T-helper 17 cell (primary cell): Measurements from ENCODE around the gene STX16. TPM values are rescaled to one million over a fixed set of nuclear protein-coding genes. Genes with fewer than 3 reads are reported as not detected.
"Not testable (repeated sequence)": the region's sequence is repeated elsewhere in the genome, so short reads cannot be mapped to it uniquely, and the experiment has no call there.

Experiments used
- ATAC-seq: fragments of 150-1000 bp; cut with Tn5 transposase; 2 replicates; pipeline ENCODE4 v1.10.0; 2021; ENCODE audit warnings: mild to moderate bottlenecking, moderate library complexity
- DNase-seq, 3 donors: peaks; one replicate each; pipeline versions ENCODE4 v3.0.0 to v3.0.0-alpha.2; 2020 to 2021
- H3K9me3 ChIP-seq: one replicate; pipeline ENCODE4 v1.7.0; 2013; ENCODE audit warnings: low read length, mild to moderate bottlenecking; ENCODE audit not compliant: control insufficient read depth, poor library complexity, severe bottlenecking
- H3K27ac Mint-ChIP-seq: one replicate; pipeline ENCODE4 v1.8.0; 2022; ENCODE audit warnings: mild to moderate bottlenecking, moderate library complexity, mixed read lengths
- H3K27me3 Mint-ChIP-seq: one replicate; pipeline ENCODE4 v1.8.0; 2022; ENCODE audit warnings: mixed read lengths
- H3K36me3 Mint-ChIP-seq: one replicate; pipeline ENCODE4 v1.8.0; 2022; ENCODE audit warnings: low read depth, mixed read lengths
- H3K4me1 Mint-ChIP-seq: one replicate; pipeline ENCODE4 v1.8.0; 2022; ENCODE audit warnings: mild to moderate bottlenecking, mixed read lengths
- H3K4me3 Mint-ChIP-seq: one replicate; pipeline ENCODE4 v1.8.0; 2022; ENCODE audit warnings: mild to moderate bottlenecking, moderate library complexity, mixed read lengths
- total RNA-seq, 4 donors: library from RNA in 2 of 4; stranded (reverse) in 2 of 4; gene quantifications; one replicate each; pipeline ENCODE4 v1.2.3 and lab custom pipeline; 2022 to 2026

STX16 gene
- total RNA-seq, 2 donors from 2014 or later = 161 to 167 TPM

DNA sequence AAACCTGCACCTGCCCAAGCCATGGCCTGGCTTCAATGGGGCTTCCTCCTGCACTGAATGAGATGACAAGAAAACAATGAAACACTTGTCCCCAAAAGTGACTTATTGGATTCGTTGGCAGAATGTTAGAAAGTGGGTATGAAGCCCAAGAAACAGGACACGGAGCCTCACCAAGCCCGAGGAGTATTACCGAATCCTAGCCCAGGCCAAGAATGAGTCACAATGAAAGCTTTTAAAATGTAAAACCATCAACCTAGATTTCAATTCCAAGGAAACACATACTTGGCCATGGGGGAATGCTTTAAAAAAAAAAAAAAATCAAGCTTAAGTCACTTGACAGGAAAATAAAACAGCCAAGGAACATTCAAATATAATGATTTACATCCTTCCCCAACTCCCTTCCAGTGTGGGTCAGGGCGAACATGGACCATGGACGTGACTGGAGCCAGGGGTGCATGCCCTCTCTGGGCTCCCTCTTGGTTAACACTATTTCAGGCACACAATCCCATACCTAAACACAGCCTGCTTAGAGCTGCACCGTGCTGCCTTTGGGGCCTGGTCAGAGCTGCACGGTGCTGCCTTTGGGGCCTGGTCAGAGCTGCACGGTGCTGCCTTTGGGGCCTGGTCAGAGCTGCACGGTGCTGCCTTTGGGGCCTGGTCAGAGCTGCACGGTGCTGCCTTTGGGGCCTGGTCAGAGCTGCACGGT lies 3.1 kb upstream of the STX16 start:
- no peak overlapping the region for H3K27ac Mint-ChIP-seq
- H3K27me3 Mint-ChIP-seq = peaks cover 3% of the 10 kb centered on the region
- no peak overlapping the region for H3K4me3 Mint-ChIP-seq
- ATAC-seq (no peak), DNase-seq (no peak)
- H3K4me1 Mint-ChIP-seq = peaks cover 17% of the 10 kb centered on the region
- H3K9me3 ChIP-seq = no peaks in the 10 kb centered on the region
- H3K36me3 Mint-ChIP-seq = peaks cover 4% of the 10 kb centered on the region

- peak overlapping the region; percentile 81 for H3K4me3 Mint-ChIP-seq
- H3K9me3 ChIP-seq, H3K27me3 Mint-ChIP-seq, H3K36me3 Mint-ChIP-seq, DNase-seq, ATAC-seq: not testable (repeated sequence)
- peaks cover 21% of the 10 kb centered on the region for H3K4me1 Mint-ChIP-seq
- peak overlapping the region; percentile 45 for H3K27ac Mint-ChIP-seq
These were observed 2.6 kb upstream of the STX16 start for GRCh38 chr20:58648502-58648825.

DNA sequence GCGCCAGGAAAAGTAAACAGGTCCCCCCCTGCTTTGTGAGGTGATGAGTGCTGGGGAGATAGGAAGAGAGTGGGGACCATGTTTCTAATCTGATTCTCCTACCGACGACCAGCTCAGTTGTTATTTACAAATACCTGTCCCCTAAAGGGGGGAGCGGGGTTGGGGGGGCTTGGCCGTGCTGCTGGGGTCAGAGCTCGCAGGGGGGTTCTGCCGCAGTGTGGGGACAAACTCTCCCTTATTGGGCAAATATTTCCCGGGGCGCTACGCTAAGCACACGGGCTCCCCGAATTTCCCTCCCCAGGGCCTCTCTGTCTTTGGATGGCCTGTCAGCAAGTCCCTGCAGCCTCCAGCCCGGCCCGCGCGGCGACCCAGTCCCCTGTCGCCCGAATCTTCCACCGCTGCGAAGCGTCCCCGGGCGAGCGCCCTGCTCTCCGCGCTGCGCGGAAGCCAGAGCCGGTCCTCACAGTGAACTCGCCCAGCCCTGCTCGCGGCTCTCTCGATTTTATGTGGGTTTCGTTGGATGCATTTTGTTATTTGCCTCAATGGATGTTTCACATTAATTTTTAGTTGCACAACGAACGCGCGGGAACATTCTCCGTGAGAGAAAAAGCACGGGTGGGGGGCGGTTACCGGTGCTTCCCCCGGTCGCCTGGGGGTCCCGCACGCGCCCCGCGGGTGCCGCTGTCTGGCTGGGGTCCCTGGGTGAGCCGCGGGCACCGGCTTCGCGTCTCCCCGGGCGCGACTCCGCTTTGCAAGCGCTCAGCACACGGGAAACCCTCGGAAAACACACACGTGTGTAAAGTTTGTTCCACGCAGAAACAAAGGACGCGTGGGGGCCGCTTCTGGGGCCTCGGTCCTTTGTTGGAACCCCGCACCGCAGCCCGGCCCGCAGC lies 1.5 kb upstream of the STX16 start:
- Mint-ChIP-seq H3K27me3 (no peaks in the 10 kb centered on the region), H3K4me1 (peaks cover 21% of the 10 kb centered on the region), H3K4me3 (peak overlapping the region; percentile 81), H3K27ac (peak overlapping the region; percentile 45), H3K36me3 (peaks cover 4% of the 10 kb centered on the region)
- DNase-seq (peak in 2 of 3 donors; percentile 18 to 36), ATAC-seq (no peak)
- H3K9me3 ChIP-seq = no peaks in the 10 kb centered on the region

GRCh38 chr20:58650181-58650775 lies 805 bp upstream of the STX16 start:
- H3K27me3 Mint-ChIP-seq = no peaks in the 10 kb centered on the region
- no peaks in the 10 kb centered on the region for H3K9me3 ChIP-seq
- H3K4me3 Mint-ChIP-seq = peak overlapping the region; percentile 99
- H3K27ac Mint-ChIP-seq = peak overlapping the region; percentile 100
- peak; percentile 7 for ATAC-seq
- H3K36me3 Mint-ChIP-seq = peaks cover 4% of the 10 kb centered on the region
- peak; percentile 25 to 36 (median 26) for DNase-seq
- peaks cover 21% of the 10 kb centered on the region for H3K4me1 Mint-ChIP-seq

DNA sequence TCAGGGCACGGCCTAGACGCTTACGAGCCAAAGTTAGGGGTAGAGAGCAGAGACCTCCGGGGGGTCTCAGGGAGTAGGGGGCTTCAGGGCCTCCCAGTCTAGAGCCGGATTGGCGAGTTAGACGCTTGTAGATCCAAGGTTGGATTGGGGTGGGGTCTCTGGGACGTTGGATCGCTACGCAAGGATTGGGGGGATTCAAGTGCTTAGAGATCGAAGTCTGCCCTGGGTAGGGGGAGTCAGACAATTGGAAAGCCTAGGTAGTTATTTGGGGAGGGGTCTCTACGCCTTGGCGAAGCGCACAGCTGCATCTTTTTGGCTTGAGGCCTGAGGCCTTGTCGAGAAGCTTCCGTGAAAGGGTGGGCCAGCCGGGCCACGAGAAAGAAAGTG lies 469 bp downstream of the STX16 start:
- Mint-ChIP-seq H3K4me1 (peaks cover 25% of the 10 kb centered on the region), H3K36me3 (peaks cover 6% of the 10 kb centered on the region), H3K27me3 (no peaks in the 10 kb centered on the region), H3K4me3 (peak overlapping the region; percentile 99), H3K27ac (peak overlapping the region; percentile 100)
- ATAC-seq (no peak), DNase-seq (no peak)
- H3K9me3 ChIP-seq = no peaks in the 10 kb centered on the region

- H3K4me1 Mint-ChIP-seq = peaks cover 29% of the 10 kb centered on the region
- peaks cover 6% of the 10 kb centered on the region for H3K36me3 Mint-ChIP-seq
- no peaks in the 10 kb centered on the region for H3K9me3 ChIP-seq
- peak overlapping the region; percentile 100 for H3K27ac Mint-ChIP-seq
- DNase-seq (peak; percentile 39 to 66 (median 55)), ATAC-seq (peak; percentile 65)
- H3K27me3 Mint-ChIP-seq = no peaks in the 10 kb centered on the region
- peak overlapping the region; percentile 99 for H3K4me3 Mint-ChIP-seq
These were observed 993 bp downstream of the STX16 start for GRCh38 chr20:58651946-58652605.

GRCh38 chr20:58652606-58653294 lies 1.7 kb downstream of the STX16 start:
- Mint-ChIP-seq H3K27ac (peak overlapping the region; percentile 100), H3K36me3 (peaks cover 6% of the 10 kb centered on the region), H3K27me3 (no peaks in the 10 kb centered on the region), H3K4me3 (peak overlapping the region; percentile 99), H3K4me1 (peaks cover 34% of the 10 kb centered on the region)
- ATAC-seq (peak; percentile 2), DNase-seq (no peak)
- no peaks in the 10 kb centered on the region for H3K9me3 ChIP-seq

- Mint-ChIP-seq H3K4me1 (peaks cover 41% of the 10 kb centered on the region), H3K27me3 (no peaks in the 10 kb centered on the region), H3K4me3 (no peak overlapping the region), H3K27ac (peak overlapping the region; percentile 100), H3K36me3 (peaks cover 6% of the 10 kb centered on the region)
- DNase-seq = no peak
- H3K9me3 ChIP-seq = no peaks in the 10 kb centered on the region
- no peak for ATAC-seq
These were observed 3.3 kb downstream of the STX16 start for GRCh38 chr20:58654337-58654736.

DNA sequence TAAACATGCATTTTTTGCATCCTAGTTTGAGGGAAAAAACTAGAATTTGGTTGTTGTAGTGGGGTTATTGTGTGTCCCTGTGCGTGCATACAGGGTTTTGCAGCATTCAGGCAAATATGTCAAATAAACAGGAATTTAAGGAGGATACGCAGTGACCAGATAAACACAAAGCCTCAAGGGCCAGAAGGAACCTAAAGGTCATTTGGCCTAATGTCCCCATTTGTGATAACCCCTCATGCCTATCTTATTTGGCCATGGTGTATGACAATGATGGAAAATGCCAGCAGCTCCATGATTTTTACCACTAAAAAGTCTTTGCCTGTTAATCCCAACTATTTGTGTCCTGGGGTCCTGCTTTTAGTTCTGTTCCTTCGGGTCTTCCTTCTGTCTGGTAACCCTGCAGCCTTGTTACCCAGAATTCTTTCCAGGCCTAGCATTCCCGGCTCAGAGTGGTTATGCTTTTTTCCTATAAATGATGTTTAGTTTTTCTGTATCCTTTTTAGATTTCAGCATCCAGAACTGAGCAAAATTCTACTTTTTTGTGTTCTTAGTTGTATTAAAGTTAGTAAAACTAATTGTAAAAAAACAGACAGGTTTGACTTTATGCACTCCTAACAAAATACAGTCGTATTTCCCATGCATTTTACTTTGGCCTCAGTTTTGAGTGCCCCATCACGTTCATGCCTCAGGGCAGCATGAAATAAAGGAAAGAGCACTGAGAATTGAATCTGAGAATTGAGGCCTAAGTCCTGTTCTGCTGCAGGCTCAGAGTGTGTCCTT lies 4.4 kb downstream of the STX16 start:
- no peak for ATAC-seq
- H3K4me1 Mint-ChIP-seq = peaks cover 47% of the 10 kb centered on the region
- H3K27me3 Mint-ChIP-seq = no peaks in the 10 kb centered on the region
- no peaks in the 10 kb centered on the region for H3K9me3 ChIP-seq
- no peak for DNase-seq
- H3K27ac Mint-ChIP-seq = peak overlapping the region; percentile 95
- peak overlapping the region; percentile 77 for H3K4me3 Mint-ChIP-seq
- H3K36me3 Mint-ChIP-seq = peaks cover 6% of the 10 kb centered on the region

DNA sequence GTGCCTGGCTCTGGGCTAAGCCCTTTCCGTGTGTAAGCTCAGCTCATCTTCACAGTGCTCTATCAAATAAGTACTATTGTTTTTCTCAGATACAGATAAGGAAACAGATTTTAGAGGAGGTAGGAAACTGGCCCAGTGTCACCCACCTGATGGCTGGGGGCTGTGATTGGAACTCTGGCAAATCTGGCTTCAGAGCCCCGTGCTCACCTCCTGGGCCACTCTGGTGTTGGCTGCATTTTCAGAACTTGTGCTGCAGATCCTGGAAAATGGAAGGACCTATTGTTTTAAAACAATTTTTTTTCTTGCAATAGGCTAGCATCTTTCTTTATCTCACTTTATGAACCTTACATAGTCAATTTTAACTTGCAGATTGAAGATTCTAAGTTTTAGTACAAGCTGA lies 5.7 kb downstream of the STX16 start:
- Mint-ChIP-seq H3K27me3 (no peaks in the 10 kb centered on the region), H3K4me3 (peak overlapping the region; percentile 77), H3K36me3 (peaks cover 2% of the 10 kb centered on the region), H3K27ac (peak overlapping the region; percentile 95), H3K4me1 (peaks cover 46% of the 10 kb centered on the region)
- ATAC-seq (no peak), DNase-seq (no peak)
- no peaks in the 10 kb centered on the region for H3K9me3 ChIP-seq

GRCh38 chr20:58657262-58657661 lies 6.2 kb downstream of the STX16 start:
- no peak for ATAC-seq
- H3K27ac Mint-ChIP-seq = peak overlapping the region; percentile 95
- peak overlapping the region; percentile 77 for H3K4me3 Mint-ChIP-seq
- H3K36me3 Mint-ChIP-seq = peaks cover 2% of the 10 kb centered on the region
- H3K27me3 Mint-ChIP-seq = no peaks in the 10 kb centered on the region
- peaks cover 51% of the 10 kb centered on the region for H3K4me1 Mint-ChIP-seq
- no peaks in the 10 kb centered on the region for H3K9me3 ChIP-seq
- DNase-seq = no peak

- Mint-ChIP-seq H3K36me3 (peaks cover 2% of the 10 kb centered on the region), H3K4me3 (no peak overlapping the region)
These were observed 6.9 kb downstream of the STX16 start for GRCh38 chr20:58657986-58658385.

More at GRCh38 chr20:58657986-58658385, 6.9 kb downstream of the STX16 start:
- no peaks in the 10 kb centered on the region for H3K9me3 ChIP-seq
- DNase-seq (no peak), ATAC-seq (no peak)
- Mint-ChIP-seq H3K27ac (peak overlapping the region; percentile 99), H3K27me3 (no peaks in the 10 kb centered on the region), H3K4me1 (peaks cover 51% of the 10 kb centered on the region)
